NCI-H510A (cell line): ENCODE results near the gene CTSG.
A peak's percentile ranks its signal among the peaks of the same experiment; 100 is the strongest.
"Not testable (repeated sequence)": the region's sequence is repeated elsewhere in the genome, so short reads cannot be mapped to it uniquely, and the experiment has no call there.

ENCODE experiments used
- DNase-seq: peaks from one replicate; lab custom pipeline; 2025; lab: John Stamatoyannopoulos, UW

CTSG gene, protein sequence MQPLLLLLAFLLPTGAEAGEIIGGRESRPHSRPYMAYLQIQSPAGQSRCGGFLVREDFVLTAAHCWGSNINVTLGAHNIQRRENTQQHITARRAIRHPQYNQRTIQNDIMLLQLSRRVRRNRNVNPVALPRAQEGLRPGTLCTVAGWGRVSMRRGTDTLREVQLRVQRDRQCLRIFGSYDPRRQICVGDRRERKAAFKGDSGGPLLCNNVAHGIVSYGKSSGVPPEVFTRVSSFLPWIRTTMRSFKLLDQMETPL

DNA sequence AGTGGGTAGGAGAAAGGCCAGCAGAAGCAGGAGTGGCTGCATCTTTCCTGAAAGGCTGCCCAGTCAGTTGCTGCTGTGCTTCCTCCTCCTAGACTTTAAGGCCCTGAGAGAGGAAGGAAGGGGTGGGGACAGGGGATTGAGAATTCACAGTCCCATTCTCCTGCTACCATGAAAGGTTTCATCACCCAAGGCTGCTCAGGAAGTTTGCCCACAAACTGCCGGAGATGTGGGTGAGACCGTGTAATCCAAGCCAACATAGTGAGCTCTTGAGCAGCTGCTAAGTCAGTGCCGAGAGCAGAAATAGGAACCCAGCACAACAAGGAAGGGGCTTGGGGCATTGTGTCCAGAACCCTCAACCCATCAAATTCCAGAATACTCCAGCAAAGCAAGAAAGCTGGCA, at the start of gene CTSG:
Gene CTSG, minus strand, starts transcription at position 69 of the 400 bp plus-strand sequence. Its CDS starts 27 bp downstream, at position 42.
- no peak for DNase-seq

DNA sequence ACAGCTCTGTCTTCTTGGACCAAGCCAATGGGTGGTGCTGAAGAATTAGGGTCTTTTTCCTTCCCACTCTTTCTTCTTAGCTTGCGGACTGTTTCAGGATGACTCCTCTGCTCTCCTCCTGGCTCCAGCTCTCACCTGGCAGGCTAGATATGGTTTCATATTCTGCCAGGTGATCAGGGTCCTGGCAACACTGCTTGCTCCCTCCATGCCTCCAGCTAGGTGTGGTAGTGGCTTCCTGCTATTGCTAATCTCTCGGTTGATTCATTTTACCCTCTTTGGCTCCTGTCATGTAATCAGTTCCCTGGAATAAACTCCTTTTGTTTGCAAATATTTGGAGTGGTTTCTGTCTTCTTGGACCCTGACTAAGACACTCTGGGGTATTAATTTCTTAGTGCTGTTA, 37.7 kb upstream of the CTSG start:
- DNase-seq: no peak

DNA sequence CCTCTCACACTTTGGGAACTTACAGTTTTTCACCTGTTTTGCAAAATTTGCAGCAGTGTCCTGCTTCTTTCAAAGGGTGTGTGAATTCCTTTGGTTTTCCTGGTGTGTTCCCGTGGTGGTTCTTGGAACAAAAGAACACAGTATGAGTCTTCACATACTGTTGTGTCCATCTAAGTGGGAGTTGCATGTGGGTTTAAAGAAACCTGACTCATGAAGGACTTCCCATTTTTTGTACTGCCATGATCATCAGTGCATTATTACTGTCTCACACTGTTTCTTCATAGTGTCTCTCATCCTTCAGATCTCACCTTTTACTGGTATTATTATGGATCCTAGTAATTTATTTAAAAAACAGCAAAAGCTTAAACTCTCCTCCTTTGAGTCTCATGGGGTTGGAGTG, 37.2 kb upstream of the CTSG start:
- no peak for DNase-seq

DNA sequence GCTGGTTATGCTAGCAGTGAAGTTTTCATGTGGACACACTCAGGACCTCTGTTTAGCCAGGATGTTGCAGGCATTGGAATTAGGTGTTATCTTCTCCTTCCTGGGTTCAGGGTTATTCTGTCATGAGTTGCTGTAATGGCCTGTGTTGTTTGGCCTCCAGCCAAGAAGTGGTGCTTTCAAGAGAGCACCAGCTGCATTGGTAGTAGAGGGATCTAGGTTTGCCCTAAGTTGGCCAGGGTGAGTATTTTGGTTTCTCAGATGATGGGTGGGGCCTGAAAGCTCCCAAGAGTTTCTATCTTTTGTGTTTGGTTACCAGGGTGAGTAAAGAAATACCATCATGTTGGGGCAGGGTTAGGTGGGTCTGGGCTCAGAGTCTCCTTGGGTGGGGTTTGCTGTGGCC, 36.1 kb upstream of the CTSG start:
- peak; percentile 13 for DNase-seq

DNA sequence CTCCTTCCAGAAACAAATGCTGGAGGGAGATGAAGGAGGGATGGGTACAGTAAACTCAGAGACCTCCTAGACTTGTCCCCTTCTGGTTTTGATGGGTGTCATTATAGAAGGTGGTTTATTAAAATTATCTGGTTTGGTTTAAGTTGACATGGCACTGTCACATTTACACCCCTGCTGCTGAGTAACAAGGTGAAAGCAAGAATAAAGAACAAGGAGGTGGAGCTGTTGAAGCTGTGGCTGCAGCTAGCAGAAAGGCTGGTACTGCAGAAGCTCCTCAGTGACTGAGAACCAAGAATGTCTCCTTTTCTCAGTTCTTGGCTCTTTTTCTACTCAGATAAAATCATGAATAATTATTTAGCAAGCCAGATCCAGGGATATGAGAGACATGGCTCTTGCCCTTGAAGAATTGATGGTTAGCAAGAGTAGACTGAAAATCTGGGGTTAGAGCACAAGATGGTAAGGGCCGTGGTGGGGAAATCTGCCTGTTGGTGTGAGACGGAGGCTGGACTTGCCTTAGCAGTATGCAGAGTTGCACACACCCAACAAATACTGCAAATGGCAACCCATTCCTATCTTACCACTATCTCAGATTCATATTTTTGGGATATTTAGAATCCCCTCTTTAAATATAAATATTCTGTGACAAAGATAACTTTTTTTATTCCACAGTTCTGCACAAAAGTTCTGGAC, 33.8 kb upstream of the CTSG start, which contains the start of gene GZMH:
Gene GZMH, minus strand, starts transcription at position 31 of the 690 bp plus-strand sequence. CDS start 72 bp downstream, outside the sequence.
- DNase-seq: no peak

DNA sequence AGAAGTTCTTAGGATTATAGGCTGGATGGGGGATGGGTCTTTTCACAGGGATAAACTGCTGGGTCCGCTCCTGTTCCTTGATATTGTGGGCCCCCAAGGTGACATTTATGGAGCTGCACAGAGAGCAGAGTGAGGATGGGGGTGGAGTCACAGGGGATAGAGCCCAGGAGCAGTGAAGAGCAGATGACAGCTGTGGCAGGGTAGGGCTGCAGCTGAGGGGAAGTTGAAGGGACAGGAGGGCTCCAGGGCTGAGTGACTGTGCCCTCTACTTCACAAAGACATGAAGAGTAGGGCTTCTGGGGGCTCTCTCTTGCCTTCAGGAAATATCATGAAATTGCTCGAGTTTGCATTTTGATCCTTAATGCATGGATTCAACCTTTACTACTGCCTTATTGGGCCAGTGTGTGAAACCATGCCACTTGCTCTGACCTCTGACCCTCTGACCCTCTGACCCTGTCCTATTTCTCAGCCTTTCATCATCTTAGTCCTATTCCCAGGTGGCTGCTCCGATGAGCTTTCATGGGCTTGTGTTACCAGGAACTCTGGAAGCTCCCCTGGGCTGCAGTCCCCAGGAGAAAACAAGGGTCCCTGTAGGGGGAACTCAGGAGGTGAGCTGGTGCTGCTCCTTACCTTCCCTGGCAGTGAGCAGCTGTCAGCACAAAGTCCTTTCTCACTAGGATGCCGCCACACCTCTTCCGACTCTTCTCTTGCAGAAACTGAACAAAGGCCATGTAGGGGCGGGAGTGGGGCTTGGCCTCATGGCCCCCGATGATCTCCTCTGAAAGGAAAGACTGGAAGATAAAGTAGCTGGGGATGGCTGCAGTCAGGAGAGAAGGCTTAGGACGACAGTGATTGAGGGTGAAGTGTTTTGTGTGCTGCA, 31.8 kb upstream of the CTSG start:
- no peak for DNase-seq

DNA sequence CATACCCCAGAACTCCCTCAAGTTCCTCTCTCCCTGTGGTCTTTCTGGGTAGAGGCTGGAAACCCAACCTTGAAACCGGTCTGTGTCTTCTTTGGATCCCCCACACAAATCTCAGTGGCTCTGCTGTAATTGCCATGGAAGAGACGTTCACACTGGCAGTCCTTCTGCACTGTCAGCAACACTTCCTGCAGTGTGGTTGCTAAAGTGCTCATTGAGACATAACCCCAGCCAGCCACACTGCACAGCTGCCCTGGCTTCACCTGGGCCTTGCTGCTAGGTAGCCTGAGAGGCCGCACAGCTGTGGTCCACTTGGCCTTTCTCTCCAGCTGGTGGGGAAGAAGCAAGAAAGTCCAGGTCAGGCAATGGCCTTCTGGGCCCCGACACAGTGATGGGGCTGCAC, 31.0 kb upstream of the CTSG start:
- no peak for DNase-seq

DNA sequence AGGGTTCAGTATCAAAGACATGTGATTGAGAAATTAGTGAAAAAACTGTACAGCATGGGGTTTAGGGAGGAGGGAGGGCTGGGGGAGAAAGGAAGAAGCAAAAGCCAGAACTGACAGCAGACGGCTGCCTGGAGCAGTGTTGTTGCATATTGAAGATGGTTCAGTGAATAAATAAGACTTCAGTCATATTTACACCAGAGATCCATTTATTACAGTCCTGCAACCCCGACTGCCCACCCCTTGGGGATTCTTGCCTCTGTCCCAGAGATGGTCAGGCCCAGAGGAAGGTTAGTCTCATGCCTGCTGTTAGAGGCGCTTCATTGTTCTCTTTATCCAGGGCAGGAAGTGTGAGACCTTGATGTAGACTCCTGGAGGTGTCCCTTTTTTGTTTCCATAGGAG, 30.2 kb upstream of the CTSG start:
- DNase-seq: no peak

DNA sequence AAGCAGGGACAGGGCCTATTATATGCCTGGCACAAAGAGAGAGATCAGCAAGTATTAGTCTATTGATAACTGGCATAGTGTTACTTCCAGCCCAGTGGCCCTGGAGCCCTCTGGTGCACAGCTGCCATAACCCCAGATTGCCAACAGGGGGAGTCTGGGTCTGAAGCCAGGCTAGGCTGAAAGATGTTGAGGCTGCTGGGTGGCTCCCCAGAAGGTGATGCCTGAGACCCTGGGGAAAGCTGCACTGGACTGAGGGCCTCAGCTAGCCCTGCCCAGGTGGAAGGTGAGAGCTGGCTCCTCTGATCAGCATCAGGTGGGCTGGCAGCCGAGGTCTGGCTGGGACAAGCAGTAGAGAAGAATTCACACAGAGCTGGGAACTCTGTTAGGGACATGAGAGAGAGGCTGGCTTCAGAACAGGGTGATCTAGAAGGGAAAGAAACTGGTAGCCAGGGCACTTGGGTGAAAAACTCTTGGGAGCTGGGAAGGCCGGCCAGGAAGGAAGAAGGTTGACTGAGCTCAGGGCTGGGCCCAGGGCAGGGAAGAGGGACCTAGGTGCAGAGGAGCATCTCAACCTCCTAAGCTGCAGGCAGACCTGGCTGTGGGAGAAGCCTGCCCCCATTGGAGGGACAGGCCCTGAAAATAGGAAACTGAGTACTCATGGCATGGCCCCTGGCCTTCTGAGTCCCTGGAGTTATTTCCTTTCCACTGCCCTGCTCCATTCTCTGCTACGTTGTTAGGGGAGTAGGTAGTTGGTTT, 29.6 kb upstream of the CTSG start:
- no peak for DNase-seq

DNA sequence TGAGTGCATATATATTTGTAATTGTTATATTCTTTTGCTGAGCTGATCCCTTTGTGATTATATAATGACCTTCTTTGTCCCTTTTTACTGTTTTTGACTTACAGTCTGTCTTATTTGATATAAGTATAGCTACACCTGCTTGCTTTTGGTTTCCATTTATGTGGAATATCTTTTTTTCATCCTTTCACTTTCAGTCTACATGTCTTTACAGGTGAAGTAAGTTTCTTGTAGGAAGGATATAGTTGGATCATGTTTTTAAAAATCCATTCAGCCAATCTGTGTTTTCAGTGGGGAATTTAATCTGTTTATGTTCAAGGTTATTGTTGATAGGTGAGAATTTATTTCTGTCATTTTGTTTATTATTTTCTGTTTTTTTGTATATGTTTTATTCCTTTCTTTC, 21.4 kb upstream of the CTSG start:
- no peak for DNase-seq

DNA sequence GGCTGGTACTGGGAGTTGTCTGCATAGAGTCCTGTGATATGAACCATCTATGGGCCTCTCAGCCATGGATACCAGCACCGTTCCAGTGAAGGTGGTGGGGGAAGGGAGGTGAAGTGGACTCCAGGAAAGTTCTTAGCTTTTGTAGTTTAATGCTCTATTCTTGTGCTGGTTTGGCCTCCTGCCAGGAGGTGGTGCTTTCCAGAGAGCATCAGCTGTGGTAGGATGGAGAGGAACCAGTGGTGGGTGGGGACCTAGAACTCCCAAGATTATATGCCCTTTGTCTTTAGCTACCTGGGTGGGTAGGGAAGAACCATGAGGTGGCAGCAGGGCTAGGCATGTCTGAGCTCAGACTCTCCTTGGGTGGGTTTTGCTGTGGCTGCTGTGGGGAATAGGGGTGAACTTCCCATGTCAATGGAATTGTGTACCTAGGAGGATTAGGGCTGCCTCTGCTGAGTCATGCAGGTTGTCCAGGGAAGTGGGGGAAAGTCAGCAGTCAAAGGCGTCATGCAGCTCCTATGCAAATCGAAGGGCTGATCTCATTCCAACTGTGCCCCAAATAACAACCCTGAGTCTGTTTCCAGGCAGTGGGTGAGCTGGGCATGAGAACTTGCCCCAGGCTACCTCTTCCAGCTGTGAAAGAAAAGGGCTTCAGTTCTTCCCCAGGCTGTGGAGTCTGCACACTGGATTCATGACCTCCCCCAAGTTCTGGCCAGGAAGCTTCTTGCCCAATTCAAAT, 19.2 kb upstream of the CTSG start:
- no peak for DNase-seq

DNA sequence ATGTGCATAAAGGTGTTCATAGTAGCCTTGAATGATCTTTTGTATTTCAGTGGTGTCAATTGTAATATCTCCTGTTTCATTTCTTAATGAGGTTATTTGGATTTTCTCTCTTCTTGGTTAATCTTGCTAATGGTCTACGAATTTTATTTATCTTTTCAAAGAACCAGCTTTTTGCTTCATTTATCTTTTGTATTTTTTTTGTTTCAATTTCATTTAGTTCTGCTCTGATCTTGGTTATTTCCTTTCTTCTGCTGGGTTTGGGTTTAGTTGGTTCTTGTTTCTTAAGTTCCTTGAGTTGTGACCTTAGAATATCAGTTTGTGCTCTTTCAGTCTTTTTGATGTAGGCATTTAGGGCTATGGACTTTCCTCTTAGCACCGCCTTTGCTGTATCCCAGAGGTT, 15.0 kb upstream of the CTSG start:
- not testable (repeated sequence) for DNase-seq

DNA sequence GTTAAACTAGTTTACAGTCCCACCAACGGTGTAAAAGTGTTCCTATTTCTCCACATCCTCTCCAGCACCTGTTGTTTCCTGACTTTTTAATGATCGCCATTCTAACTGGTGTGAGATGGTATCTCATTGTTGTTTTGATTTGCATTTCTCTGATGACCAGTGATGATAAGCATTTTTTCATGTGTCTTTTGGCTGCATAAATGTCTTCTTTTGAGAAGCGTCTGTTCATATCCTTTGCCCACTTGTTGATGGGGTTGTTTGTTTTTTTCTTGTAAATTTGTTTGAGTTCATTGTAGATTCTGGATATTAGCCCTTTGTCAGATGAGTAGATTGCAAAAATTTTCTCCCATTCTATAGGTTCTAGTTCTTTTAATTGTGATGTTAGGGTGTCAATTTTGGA, 8.4 kb upstream of the CTSG start:
- DNase-seq: not testable (repeated sequence)

DNA sequence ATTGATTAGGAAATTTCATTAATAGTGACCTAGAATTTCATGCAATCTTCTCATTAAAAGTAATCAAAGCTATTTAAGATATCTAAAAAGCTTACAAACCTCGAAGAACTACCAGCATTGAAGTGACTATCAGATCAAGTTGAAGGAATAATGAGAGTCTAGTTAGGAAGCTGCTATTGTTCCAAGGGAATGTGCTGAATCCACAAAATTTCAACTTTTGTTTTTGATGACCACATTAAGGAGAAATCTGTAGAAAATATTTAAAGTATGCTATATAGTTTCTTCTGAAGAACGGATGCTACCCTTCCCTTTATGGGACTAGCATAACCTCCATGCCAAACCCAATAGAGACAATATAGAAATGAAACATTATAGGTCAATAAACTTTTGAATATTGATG, 2.5 kb upstream of the CTSG start:
- no peak for DNase-seq

DNA sequence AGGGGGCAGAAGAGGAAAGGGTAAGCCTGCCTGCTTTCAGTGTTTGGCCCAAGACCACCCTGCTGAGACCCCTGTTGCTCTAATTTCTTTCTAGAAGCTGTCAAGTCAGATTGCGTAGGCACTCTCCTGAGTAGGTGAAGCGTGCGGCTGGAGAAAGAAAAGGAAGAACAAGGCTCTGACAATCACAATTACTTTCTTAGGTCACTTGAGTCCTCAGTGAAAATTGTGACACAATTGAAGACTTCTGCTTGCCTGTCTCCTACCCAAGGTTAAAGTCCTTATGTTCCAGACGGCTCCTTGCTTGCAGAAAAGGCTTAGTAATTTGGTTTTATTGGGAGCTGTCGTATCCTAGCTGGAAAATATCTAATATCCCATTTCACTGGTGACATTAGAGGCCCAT, 721 bp upstream of the CTSG start:
- DNase-seq: no peak

DNA sequence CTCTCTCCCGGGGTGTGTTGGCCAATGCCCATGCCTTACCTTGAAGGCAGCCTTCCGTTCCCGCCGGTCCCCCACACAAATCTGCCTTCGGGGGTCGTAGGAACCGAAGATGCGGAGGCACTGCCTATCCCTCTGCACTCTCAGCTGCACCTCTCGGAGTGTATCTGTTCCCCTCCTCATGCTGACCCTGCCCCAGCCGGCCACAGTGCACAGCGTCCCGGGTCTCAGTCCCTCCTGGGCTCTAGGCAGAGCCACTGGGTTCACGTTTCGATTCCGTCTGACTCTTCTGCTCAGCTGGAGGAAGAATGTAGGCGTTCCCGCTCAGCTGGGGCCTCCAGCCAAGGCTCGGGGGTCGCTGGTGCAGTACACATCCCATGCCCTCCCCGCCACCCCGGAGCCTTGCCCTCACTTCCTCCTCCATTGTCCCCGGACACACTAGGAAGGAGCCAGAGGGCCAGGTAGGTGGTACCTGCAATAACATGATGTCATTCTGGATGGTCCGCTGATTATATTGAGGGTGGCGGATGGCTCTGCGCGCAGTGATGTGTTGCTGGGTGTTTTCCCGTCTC, 1.8 kb downstream of the CTSG start:
- DNase-seq: no peak

DNA sequence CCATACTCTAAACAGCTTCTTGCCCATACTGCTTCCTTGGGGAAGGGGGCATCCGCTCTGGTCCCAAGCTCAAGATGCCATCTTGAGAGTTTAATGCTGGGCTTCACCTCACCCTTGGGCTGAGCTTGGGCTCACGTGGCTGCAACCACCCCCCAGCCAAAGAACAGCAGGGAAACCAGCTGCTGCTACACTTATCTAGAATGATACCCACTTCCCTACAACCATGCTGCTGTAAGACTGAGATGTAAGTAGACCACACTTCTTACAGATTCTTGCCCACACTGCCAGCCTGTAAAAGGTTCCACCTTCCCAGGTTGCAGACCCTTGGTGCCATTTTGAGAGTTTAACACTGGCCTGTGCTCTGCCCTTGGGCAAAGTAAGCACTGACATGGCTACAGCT, 9.7 kb downstream of the CTSG start:
- DNase-seq: no peak

DNA sequence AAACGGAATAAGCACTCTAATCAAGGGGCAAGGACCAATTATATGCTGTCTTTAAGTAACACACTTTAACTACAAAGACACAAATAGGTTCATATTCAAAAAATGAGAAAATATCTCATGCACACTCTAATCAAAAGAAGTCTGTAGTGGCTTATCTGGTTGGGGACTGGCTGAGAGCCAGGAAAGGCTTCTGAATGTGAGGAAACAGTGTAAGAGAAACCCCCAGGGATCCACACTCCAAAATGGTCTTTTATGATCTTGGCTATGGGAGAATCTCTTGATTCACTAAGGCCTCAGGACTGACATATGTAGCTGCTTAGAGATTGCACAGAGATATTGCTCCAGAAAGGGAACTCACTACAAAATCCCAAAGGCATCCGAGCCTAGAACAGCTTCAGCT, 10.3 kb downstream of the CTSG start:
- DNase-seq: no peak

DNA sequence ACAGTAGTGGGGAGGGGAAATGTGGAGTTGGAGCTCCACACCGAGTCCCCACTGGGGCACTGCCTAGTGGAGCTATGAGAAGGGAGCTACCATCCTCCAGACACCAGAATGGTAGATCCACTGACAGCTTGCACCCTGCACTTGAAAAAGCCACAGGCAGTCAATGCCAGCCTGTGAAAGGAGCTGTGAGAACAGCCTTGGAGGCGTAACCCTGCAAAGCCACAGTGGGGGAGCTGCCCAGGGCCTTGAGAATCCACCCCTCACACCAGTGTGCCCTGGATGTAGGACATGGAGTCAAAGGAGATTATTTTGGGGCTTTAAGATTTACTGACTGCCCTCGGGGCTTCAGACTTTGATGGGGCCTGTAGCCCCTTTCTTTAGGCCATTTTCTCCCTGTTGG, 12.5 kb downstream of the CTSG start:
- DNase-seq: no peak

DNA sequence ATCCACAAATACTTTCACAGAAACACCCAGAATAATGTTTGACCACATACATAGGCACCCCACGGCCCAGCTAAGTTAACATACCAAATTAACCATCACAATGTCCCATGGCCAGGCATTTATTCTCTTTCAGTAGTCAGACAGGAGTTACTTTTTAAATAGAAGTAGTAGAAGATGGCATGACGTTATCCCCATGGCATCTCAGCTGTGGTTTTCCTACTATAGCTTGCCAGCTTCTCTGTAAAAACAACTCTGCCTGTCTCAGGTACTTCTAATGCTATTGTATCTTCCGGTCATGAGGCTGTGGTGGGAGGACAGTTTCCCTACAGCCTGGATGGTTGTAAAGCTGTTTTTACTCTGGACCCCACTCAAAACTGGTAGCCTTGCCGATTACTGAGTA, 19.3 kb downstream of the CTSG start:
- DNase-seq: no peak

DNA sequence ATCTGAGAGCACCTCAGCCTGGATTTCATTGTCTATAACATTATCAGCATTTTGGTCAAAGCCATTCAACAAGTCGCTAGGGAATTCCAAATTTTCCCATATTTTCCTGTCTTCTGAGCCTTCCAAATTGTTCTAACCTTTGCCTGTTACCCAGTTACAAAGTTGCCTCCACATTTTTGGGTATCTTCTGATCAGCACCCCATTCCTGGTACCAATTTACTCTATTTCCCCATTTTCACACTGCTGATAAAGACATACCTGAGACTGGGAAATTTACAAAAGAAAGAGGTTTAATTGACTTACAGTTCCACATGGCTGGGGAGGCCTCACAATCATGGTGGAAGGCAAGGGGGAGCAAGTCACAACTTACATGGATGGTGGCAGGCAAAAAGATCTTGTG, 27.0 kb downstream of the CTSG start:
- not testable (repeated sequence) for DNase-seq
